Panc1 (cell line): ENCODE measurements around the gene SPTBN1. TPM values are rescaled to one million over a fixed set of nuclear protein-coding genes. Genes with fewer than 3 reads are reported as not detected.

Experiments used
- ATAC-seq: fragments of 200-7000 bp; cut with Tn5 transposase; 2 replicates; pipeline ENCODE4 v1.9.1; 2020; ENCODE audit warnings: mild to moderate bottlenecking, moderate library complexity
- BruUV-seq: library from RNA; stranded (reverse); fragments of 400-500 nt; replicated peaks from 2 replicates; lab custom pipeline; 2021; lab: Mats Ljungman, UMichigan
- CTCF ChIA-PET: fragments of 300-600 bp; sonication (Branson Sonifier 250); formaldehyde crosslinking; loops from one replicate; lab custom pipeline; 2022; ENCODE audit warnings: antibody characterized with exemption; lab: Charles Lee
- POLR2A ChIA-PET: fragments of 300-600 bp; sonication (Branson Sonifier 250); formaldehyde crosslinking; loops from one replicate; lab custom pipeline; 2022; ENCODE audit warnings: antibody characterized with exemption; lab: Charles Lee
- DNase-seq: peaks from one replicate; pipeline ENCODE4 v3.0.0-alpha.2; 2010; ENCODE audit warnings: low read depth, low spot score
- H3K27ac ChIP-seq: 2 replicates; pipeline ENCODE4 v1.5.1; 2011; ENCODE audit warnings: mild to moderate bottlenecking, low read length, inconsistent platforms
- H3K27me3 ChIP-seq: fragments of 200-500 bp; sonication (Bioruptor generic); 2 replicates; pipeline ENCODE4 v1.6.0; 2014; ENCODE audit warnings: low read length, inconsistent platforms; ENCODE audit not compliant: control insufficient read depth, insufficient read depth
- H3K36me3 ChIP-seq: fragments of 200-500 bp; sonication (Bioruptor generic); 2 replicates; pipeline ENCODE4 v1.5.1; 2014; ENCODE audit warnings: inconsistent platforms, mild to moderate bottlenecking, low read length, moderate library complexity; ENCODE audit not compliant: control insufficient read depth, insufficient read depth
- H3K4me1 ChIP-seq: 2 replicates; pipeline ENCODE4 v1.5.1; 2011; ENCODE audit warnings: inconsistent platforms, mild to moderate bottlenecking, low read length, moderate library complexity; ENCODE audit not compliant: control insufficient read depth, insufficient read depth
- H3K4me3 ChIP-seq, 2 experiments: 2 replicates each; pipeline ENCODE4 v1.5.1; 2011 to 2012; ENCODE audit warnings: low read depth in 2 of 2, low read length in 2 of 2, mild to moderate bottlenecking in 2 of 2, inconsistent platforms in 1 of 2, moderate library complexity in 1 of 2
- H3K9me3 ChIP-seq: fragments of 200-500 bp; sonication (Bioruptor generic); 2 replicates; pipeline ENCODE4 v1.5.1; 2014; ENCODE audit warnings: low read depth, mild to moderate bottlenecking, inconsistent platforms, low read length, moderate library complexity; ENCODE audit not compliant: control insufficient read depth, insufficient read depth
- POLR2AphosphoS5 ChIP-seq: IDR thresholded peaks from 2 replicates; pipeline ENCODE4 v1.6.1; 2012; ENCODE audit warnings: mild to moderate bottlenecking, low read depth, low read length, moderate library complexity
- REST ChIP-seq, 2 experiments: IDR thresholded peaks; 2 replicates each; pipeline ENCODE4 v1.6.1; 2011 to 2012; ENCODE audit warnings: low read depth in 2 of 2, control low read depth in 1 of 2, low read length in 1 of 2, mild to moderate bottlenecking in 1 of 2, moderate library complexity in 1 of 2; ENCODE audit not compliant: insufficient read depth in 1 of 2
- SIN3A ChIP-seq: IDR thresholded peaks from 2 replicates; pipeline ENCODE4 v1.6.1; 2012; ENCODE audit warnings: low read depth, mild to moderate bottlenecking, low read length, moderate library complexity, borderline replicate concordance; ENCODE audit not compliant: insufficient read depth
- TCF7L2 ChIP-seq: IDR thresholded peaks from 2 replicates; pipeline ENCODE4 v1.6.1; 2011; ENCODE audit warnings: mild to moderate bottlenecking, low read depth, low read length, inconsistent platforms
- in situ Hi-C: cut with HindIII; loops from 2 replicates; pipeline ENCODE4 v1.10.0; 2016; ENCODE audit warnings: low sequenced_read_pairs, low pct_unique_long_range_greater_than_20kb
- intact Hi-C: fragments of 100-400 bp; cut with micrococcal nuclease; formaldehyde crosslinking; loops from one replicate; pipeline ENCODE4 v1.10.0; 2022; ENCODE audit not compliant: unreplicated experiment
- total RNA-seq: library from RNA; stranded (reverse); gene quantifications from one replicate; pipeline ENCODE4 v1.2.1, GENCODE V29; 2021; ENCODE audit not compliant: unreplicated experiment
- TF ChIP-seq, protein P1 (sequence below): fragments of 450-650 bp; IDR thresholded peaks from 2 replicates; pipeline ENCODE4 v1.5.1; 2017; ENCODE audit warnings: mild to moderate bottlenecking

The SPTBN1 gene
- total RNA-seq, 1 experiment from 2014 or later, result 169 TPM

DNA sequence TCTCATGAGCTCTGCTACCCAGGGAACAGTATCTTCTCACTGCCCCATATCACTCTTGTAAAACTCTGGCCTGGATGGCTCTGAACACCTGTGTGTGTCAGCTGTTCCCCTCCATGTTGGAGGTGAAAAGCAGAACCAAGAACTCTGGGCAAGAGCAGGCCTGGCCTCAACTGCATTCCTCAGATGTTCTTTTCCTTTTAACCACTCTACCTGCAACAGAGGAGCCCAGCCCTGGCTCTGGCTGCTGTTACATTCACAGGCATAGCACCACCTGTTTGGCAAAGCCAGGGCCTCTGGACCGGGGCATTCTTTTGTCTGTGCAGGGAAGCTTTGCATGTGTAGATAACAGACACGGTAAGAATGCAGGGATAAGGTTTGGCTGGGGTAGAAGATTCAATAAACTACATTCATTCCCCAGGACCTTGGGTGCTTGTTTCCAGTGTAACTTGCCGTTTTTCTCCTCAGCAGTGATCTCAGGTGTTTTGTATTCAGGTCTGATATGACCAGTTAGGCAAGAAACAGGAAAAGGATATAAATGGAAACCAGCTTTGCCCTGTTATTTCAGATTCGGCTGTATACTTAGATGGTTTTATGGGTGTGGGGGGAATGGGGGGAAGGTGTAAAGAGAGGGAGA lies 95.1 kb downstream of the SPTBN1 start:
- POLR2A ChIA-PET, result no interaction called here
- Histone ChIP-seq H3K27ac (no peak overlapping the region), H3K4me3 (no peak overlapping the region), H3K27me3 (no peaks in the 10 kb centered on the region), H3K9me3 (no peaks in the 10 kb centered on the region), H3K4me1 (peaks cover 10% of the 10 kb centered on the region), H3K36me3 (no peaks in the 10 kb centered on the region)
- DNase-seq, result no peak
- CTCF ChIA-PET, result no interaction called here
- no peak for ATAC-seq
- intact Hi-C loops (loop anchor here (10.0 kb wide), 1 partner anchor 96 kb away; the partner anchor contains the start of gene SPTBN1), in situ Hi-C loops (no loop called here)
- no TSS peak for BruUV-seq
- TF ChIP-seq SIN3A (no peak), REST (IDR thresholded peaks at IDR 0.05; ENCODE audit: insufficient read depth in 1 of 2, low read depth in 2 of 2, low read length in 1 of 2) (no peak), TCF7L2 (no peak), POLR2AphosphoS5 (no peak)
- TF ChIP-seq, protein P1, sequence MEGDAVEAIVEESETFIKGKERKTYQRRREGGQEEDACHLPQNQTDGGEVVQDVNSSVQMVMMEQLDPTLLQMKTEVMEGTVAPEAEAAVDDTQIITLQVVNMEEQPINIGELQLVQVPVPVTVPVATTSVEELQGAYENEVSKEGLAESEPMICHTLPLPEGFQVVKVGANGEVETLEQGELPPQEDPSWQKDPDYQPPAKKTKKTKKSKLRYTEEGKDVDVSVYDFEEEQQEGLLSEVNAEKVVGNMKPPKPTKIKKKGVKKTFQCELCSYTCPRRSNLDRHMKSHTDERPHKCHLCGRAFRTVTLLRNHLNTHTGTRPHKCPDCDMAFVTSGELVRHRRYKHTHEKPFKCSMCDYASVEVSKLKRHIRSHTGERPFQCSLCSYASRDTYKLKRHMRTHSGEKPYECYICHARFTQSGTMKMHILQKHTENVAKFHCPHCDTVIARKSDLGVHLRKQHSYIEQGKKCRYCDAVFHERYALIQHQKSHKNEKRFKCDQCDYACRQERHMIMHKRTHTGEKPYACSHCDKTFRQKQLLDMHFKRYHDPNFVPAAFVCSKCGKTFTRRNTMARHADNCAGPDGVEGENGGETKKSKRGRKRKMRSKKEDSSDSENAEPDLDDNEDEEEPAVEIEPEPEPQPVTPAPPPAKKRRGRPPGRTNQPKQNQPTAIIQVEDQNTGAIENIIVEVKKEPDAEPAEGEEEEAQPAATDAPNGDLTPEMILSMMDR, result no peak

GRCh38 chr2:54553075-54553474 lies 96.9 kb downstream of the SPTBN1 start:
- POLR2A ChIA-PET, result no interaction called here
- Histone ChIP-seq H3K9me3 (no peaks in the 10 kb centered on the region), H3K4me1 (peaks cover 21% of the 10 kb centered on the region), H3K27ac (no peak overlapping the region), H3K4me3 (no peak overlapping the region), H3K36me3 (no peaks in the 10 kb centered on the region), H3K27me3 (no peaks in the 10 kb centered on the region)
- in situ Hi-C loops, result no loop called here
- no peak for DNase-seq
- no TSS peak for BruUV-seq
- CTCF ChIA-PET, result no interaction called here
- intact Hi-C loops, result loop anchor here (10.0 kb wide), 1 partner anchor 98 kb away; the partner anchor contains the start of gene SPTBN1
- no peak for ATAC-seq
- TF ChIP-seq, protein P1, result no peak
- TF ChIP-seq POLR2AphosphoS5 (no peak), TCF7L2 (no peak), SIN3A (no peak), REST (IDR thresholded peaks at IDR 0.05; ENCODE audit: insufficient read depth in 1 of 2, low read depth in 2 of 2, low read length in 1 of 2) (no peak)
